Measurements from ENCODE around the gene ARHGAP26.

- TF ChIP-seq CTCF (IDR thresholded peaks at IDR 0.05): no peak
- TF ChIP-seq POLR2A (IDR thresholded peaks at IDR 0.05): no peak
These were observed 386.4 kb downstream of the ARHGAP26 start for GRCh38 chr5:143156572-143156971.

Measured in lower leg skin (tissue), 3 donors.